HEK293 (cell line): ENCODE data around the gene LARGE1.

Source experiments
- CTCF ChIP-seq: fragments of 450-650 bp; formaldehyde crosslinking; IDR thresholded peaks from 2 replicates; pipeline ENCODE4 v1.5.1; 2016; ENCODE audit warnings: missing biosample characterization, missing genetic modification characterization
- SALL2 ChIP-seq: fragments of 450-650 bp; formaldehyde crosslinking; IDR thresholded peaks from 2 replicates; pipeline ENCODE4 v1.5.0; 2017; ENCODE audit warnings: missing biosample characterization, mild to moderate bottlenecking, missing genetic modification characterization, borderline replicate concordance
- TCF7L2 ChIP-seq: IDR thresholded peaks from 2 replicates; pipeline ENCODE4 v1.6.1; 2011; ENCODE audit warnings: low read depth, mild to moderate bottlenecking, inconsistent platforms, low read length, moderate library complexity, borderline replicate concordance
- ZNF404 ChIP-seq: fragments of 450-650 bp; formaldehyde crosslinking; IDR thresholded peaks from 2 replicates; pipeline ENCODE4 v1.5.1; 2017; ENCODE audit warnings: missing biosample characterization, missing genetic modification characterization
- ZNF416 ChIP-seq: fragments of 450-650 bp; formaldehyde crosslinking; IDR thresholded peaks from 2 replicates; pipeline ENCODE4 v1.5.1; 2016; ENCODE audit warnings: missing biosample characterization, missing genetic modification characterization
- ZNF768 ChIP-seq: fragments of 450-650 bp; formaldehyde crosslinking; IDR thresholded peaks from 2 replicates; pipeline ENCODE4 v1.5.1; 2018; ENCODE audit warnings: missing biosample characterization, mild to moderate bottlenecking, missing genetic modification characterization
- ZNF785 ChIP-seq: fragments of 450-650 bp; formaldehyde crosslinking; IDR thresholded peaks from 2 replicates; pipeline ENCODE4 v1.5.1; 2016; ENCODE audit warnings: missing biosample characterization, missing genetic modification characterization

- TF ChIP-seq SALL2 (tag by site-specific recombination) (no peak), CTCF (tag by site-specific recombination) (no peak), ZNF416 (tag by site-specific recombination) (no peak), TCF7L2 (no peak), ZNF785 (tag by site-specific recombination) (no peak), ZNF768 (no peak), ZNF404 (tag by site-specific recombination) (no peak)
Measured at GRCh38 chr22:33879796-33880195, 40.5 kb downstream of the LARGE1 start.
